T-helper 1 cell treated with Interleukin-12 subunit alpha and Interleukin-12 subunit beta and Interleukin-4 antibody, amounts not matched to agents 30 μg/mL and 1 μg/mL, for 36 hours (primary cell): ENCODE data around the gene USF2.

Experiments used
- H3K27ac Mint-ChIP-seq: one replicate; pipeline ENCODE4 v1.8.0; 2021; ENCODE audit warnings: mild to moderate bottlenecking, mixed read lengths
- H3K27me3 Mint-ChIP-seq: one replicate; pipeline ENCODE4 v1.8.0; 2021; ENCODE audit warnings: low read depth, mixed read lengths
- H3K36me3 Mint-ChIP-seq: one replicate; pipeline ENCODE4 v1.8.0; 2021; ENCODE audit warnings: low read depth, mixed read lengths
- H3K4me1 Mint-ChIP-seq: one replicate; pipeline ENCODE4 v1.8.0; 2021; ENCODE audit warnings: low read depth, mixed read lengths
- H3K4me3 Mint-ChIP-seq: one replicate; pipeline ENCODE4 v1.8.0; 2021; ENCODE audit warnings: mild to moderate bottlenecking, moderate library complexity, mixed read lengths
- H3K9me3 Mint-ChIP-seq: one replicate; pipeline ENCODE4 v1.8.0; 2021; ENCODE audit warnings: mixed read lengths

The USF2 gene

GRCh38 chr19:35267353-35267817 is 1.4 kb upstream of the USF2 start:
- H3K27ac Mint-ChIP-seq: peak overlapping the region; percentile 94
- peaks cover 13% of the 10 kb centered on the region for H3K36me3 Mint-ChIP-seq
- H3K9me3 Mint-ChIP-seq: no peaks in the 10 kb centered on the region
- H3K4me3 Mint-ChIP-seq: peak overlapping the region; percentile 94
- peaks cover 5% of the 10 kb centered on the region for H3K4me1 Mint-ChIP-seq
- no peaks in the 10 kb centered on the region for H3K27me3 Mint-ChIP-seq

- H3K9me3 Mint-ChIP-seq: no peaks in the 10 kb centered on the region
- H3K4me1 Mint-ChIP-seq: peaks cover 5% of the 10 kb centered on the region
- H3K27ac Mint-ChIP-seq: peak overlapping the region; percentile 94
- H3K36me3 Mint-ChIP-seq: peaks cover 15% of the 10 kb centered on the region
- H3K4me3 Mint-ChIP-seq: peak overlapping the region; percentile 94
- H3K27me3 Mint-ChIP-seq: no peaks in the 10 kb centered on the region
Observed at GRCh38 chr19:35267818-35268535, 785 bp upstream of the USF2 start.

DNA sequence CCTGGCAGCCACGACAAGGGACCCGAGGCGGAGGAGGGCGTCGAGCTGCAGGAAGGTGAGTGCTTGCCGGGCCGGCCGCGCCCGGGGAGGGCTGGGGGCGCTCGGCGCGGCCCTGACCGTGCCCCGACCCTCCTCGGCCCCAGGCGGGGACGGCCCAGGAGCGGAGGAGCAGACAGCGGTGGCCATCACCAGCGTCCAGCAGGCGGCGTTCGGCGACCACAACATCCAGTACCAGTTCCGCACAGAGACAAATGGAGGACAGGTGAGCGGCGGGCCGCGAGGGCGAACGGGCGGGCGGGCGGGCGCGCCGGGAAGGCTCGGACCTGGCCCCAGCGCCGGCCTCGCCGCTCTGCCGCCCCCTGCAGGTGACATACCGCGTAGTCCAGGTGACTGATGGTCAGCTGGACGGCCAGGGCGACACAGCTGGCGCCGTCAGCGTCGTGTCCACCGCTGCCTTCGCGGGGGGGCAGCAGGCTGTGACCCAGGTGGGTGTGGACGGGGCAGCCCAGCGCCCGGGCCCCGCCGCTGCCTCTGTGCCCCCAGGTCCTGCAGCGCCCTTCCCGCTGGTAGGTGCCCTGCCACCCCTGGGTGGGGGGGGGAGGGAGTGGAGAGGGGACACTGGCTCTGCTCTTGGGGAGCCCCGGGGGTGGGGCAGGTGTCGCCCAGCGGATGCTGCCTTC is 816 bp downstream of the USF2 start:
- H3K36me3 Mint-ChIP-seq: peaks cover 27% of the 10 kb centered on the region

GRCh38 chr19:35270381-35270811 is 1.6 kb downstream of the USF2 start:
- no peaks in the 10 kb centered on the region for H3K27me3 Mint-ChIP-seq
- peaks cover 8% of the 10 kb centered on the region for H3K4me1 Mint-ChIP-seq
- peaks cover 29% of the 10 kb centered on the region for H3K36me3 Mint-ChIP-seq
- no peak overlapping the region for H3K27ac Mint-ChIP-seq
- peak overlapping the region; percentile 69 for H3K4me3 Mint-ChIP-seq
- H3K9me3 Mint-ChIP-seq: no peaks in the 10 kb centered on the region

More for the DNA sequence above, 816 bp downstream of the USF2 start:
- Mint-ChIP-seq H3K27me3 (no peaks in the 10 kb centered on the region), H3K4me1 (peaks cover 8% of the 10 kb centered on the region), H3K27ac (no peak overlapping the region), H3K4me3 (peak overlapping the region; percentile 69), H3K9me3 (no peaks in the 10 kb centered on the region)

DNA sequence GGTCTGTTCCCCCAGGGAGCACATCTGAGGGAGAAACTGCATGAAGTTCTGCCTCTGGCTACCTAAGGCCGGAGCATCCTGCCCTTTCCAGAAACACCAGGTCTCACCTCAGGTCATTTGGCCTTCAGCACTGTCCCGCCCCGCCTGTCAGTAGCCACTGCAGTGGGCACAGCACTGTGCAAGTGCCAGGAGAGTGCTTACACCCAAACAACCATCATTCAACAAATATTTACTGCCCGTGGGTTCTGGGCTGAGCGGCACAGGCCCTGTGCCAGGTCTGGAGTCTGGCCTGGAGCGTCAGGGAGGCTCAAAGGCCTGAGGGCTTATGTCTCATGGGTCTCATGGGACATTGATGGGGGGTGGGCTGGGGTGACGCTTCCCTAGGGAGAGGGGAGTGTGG is 2.8 kb downstream of the USF2 start:
- Mint-ChIP-seq H3K27ac (no peak overlapping the region), H3K27me3 (no peaks in the 10 kb centered on the region), H3K36me3 (peaks cover 36% of the 10 kb centered on the region), H3K4me1 (peaks cover 5% of the 10 kb centered on the region), H3K9me3 (no peaks in the 10 kb centered on the region), H3K4me3 (no peak overlapping the region)

- Mint-ChIP-seq H3K27ac (peak overlapping the region; percentile 23), H3K4me1 (peaks cover 5% of the 10 kb centered on the region), H3K9me3 (no peaks in the 10 kb centered on the region), H3K27me3 (no peaks in the 10 kb centered on the region), H3K4me3 (no peak overlapping the region), H3K36me3 (peaks cover 40% of the 10 kb centered on the region)
Observed at GRCh38 chr19:35272122-35272719, 3.5 kb downstream of the USF2 start.

DNA sequence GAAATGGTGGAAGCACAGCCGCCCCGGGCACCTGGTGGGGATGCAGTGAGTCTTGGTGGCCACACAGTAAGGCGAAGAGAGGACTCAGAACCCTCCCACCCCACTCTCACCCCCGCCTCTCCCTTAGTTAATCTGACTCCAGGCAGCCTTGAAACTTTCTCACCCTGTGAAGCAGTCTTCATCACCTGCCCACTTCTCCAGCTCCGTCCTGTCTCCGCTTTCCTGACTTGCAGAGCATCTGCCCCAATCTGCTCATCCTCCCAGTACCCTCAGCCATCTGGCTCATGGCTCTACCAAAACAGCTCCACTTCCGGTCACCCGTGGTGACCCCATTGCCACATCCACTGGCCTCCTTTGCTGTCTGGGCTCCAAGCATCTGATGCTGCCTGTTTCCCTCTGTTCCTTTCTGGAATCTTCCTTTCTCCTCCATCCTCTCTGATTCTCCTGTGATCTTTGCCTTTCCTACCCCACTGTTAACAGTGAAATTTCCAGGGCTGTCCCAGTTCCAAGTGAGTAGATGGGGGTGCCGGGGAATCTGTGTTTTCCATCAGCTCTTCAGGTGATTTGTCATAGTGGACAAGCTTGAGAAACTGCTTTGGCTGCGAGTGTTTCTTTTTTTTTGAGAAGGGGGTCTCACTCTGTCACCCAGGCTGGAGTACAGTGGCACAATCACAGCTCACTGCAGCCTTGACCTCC is 4.3 kb downstream of the USF2 start:
- no peak overlapping the region for H3K27ac Mint-ChIP-seq
- H3K9me3 Mint-ChIP-seq: no peaks in the 10 kb centered on the region
- peaks cover 39% of the 10 kb centered on the region for H3K36me3 Mint-ChIP-seq
- H3K4me3 Mint-ChIP-seq: peak overlapping the region; percentile 1
- peaks cover 5% of the 10 kb centered on the region for H3K4me1 Mint-ChIP-seq
- H3K27me3 Mint-ChIP-seq: no peaks in the 10 kb centered on the region

- Mint-ChIP-seq H3K4me1 (peaks cover 5% of the 10 kb centered on the region), H3K36me3 (peaks cover 39% of the 10 kb centered on the region), H3K9me3 (no peaks in the 10 kb centered on the region), H3K27ac (no peak overlapping the region), H3K27me3 (no peaks in the 10 kb centered on the region), H3K4me3 (no peak overlapping the region)
Observed at GRCh38 chr19:35273686-35274259, 5.0 kb downstream of the USF2 start.

DNA sequence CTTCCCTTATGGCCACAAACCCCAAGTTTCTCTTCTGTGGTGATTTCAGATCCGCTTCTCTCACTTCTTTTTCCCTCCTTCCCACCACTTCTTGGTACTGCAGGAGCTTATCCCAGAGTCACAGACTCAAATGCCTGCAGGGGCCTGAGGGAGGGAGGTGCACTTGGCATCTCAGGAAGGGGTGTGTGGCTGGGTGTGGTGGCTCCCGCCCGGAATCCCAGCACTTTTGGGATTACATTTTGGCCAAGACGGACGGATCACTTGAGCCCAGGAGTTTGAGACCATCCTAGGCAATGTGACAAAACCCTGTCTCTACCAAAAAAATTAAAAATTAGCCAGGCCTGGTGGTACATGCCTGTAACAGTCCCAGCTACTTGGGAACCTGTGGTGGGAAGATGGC is 5.6 kb downstream of the USF2 start:
- Mint-ChIP-seq H3K27me3 (no peaks in the 10 kb centered on the region), H3K27ac (no peak overlapping the region), H3K4me3 (no peak overlapping the region), H3K4me1 (peaks cover 5% of the 10 kb centered on the region), H3K36me3 (peaks cover 39% of the 10 kb centered on the region), H3K9me3 (no peaks in the 10 kb centered on the region)

- Mint-ChIP-seq H3K4me1 (peaks cover 3% of the 10 kb centered on the region), H3K4me3 (no peak overlapping the region)
Observed at GRCh38 chr19:35276706-35277281, 8.0 kb downstream of the USF2 start.

DNA sequence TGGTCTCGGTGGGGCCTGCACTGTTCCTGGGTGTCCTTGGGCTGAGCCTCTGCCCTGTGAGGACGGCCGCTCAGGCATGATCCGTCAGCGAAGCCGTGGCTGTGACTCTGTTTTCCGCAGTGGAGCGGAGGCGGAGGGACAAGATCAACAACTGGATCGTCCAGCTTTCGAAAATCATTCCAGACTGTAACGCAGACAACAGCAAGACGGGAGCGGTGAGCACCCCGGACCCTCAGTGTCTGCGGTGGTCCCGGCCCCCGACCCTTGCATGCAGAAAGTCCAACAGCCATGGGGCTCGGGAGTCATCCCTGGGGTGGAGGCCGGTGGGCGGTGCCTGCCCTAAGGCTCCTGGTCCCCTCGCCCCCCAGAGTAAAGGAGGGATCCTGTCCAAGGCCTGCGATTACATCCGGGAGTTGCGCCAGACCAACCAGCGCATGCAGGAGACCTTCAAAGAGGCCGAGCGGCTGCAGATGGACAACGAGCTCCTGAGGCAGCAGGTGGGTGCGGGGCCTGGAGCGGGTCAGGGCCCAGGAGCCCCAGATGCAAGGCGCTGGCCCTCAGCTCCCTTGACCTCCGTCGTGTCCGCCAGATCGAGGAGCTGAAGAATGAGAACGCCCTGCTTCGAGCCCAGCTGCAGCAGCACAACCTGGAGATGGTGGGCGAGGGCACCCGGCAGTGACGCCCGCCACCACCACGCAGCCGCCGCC is 10.0 kb downstream of the USF2 start:
- no peaks in the 10 kb centered on the region for H3K9me3 Mint-ChIP-seq
- H3K36me3 Mint-ChIP-seq: peaks cover 20% of the 10 kb centered on the region
- peaks cover 11% of the 10 kb centered on the region for H3K27me3 Mint-ChIP-seq
- no peak overlapping the region for H3K27ac Mint-ChIP-seq
- no peak overlapping the region for H3K4me3 Mint-ChIP-seq
- no peaks in the 10 kb centered on the region for H3K4me1 Mint-ChIP-seq

More at GRCh38 chr19:35276706-35277281, 8.0 kb downstream of the USF2 start:
- peaks cover 33% of the 10 kb centered on the region for H3K36me3 Mint-ChIP-seq
- H3K27ac Mint-ChIP-seq: no peak overlapping the region
- no peaks in the 10 kb centered on the region for H3K27me3 Mint-ChIP-seq
- no peaks in the 10 kb centered on the region for H3K9me3 Mint-ChIP-seq

DNA sequence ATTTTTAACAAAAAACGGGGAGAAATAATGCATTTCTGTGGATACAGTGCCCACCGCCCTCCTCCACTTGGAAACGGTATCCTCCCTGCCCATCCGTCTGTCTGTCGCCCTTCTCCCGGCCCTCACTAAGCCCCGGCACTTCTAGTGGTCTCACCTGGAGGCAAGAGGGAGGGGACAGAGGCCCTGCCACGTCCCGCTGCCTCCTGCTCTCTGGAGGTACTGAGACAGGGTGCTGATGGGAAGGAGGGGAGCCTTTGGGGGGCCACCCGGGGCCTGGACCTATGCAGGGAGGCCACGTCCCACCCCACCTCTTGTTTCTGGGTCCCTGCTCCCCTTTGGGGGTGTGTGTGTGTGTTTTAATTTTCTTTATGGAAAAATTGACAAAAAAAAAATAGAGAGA is 10.6 kb downstream of the USF2 start:
- peaks cover 13% of the 10 kb centered on the region for H3K36me3 Mint-ChIP-seq
- no peak overlapping the region for H3K27ac Mint-ChIP-seq
- no peaks in the 10 kb centered on the region for H3K4me1 Mint-ChIP-seq
- peaks cover 11% of the 10 kb centered on the region for H3K27me3 Mint-ChIP-seq
- H3K9me3 Mint-ChIP-seq: no peaks in the 10 kb centered on the region
- no peak overlapping the region for H3K4me3 Mint-ChIP-seq

- H3K27ac Mint-ChIP-seq: peak overlapping the region; percentile 20
- H3K36me3 Mint-ChIP-seq: peaks cover 11% of the 10 kb centered on the region
- H3K4me3 Mint-ChIP-seq: no peak overlapping the region
- H3K9me3 Mint-ChIP-seq: no peaks in the 10 kb centered on the region
- no peaks in the 10 kb centered on the region for H3K4me1 Mint-ChIP-seq
- peaks cover 15% of the 10 kb centered on the region for H3K27me3 Mint-ChIP-seq
Observed at GRCh38 chr19:35279985-35280821, 11.4 kb downstream of the USF2 start.
